ENCODE data around the gene ZNF697.

DNA sequence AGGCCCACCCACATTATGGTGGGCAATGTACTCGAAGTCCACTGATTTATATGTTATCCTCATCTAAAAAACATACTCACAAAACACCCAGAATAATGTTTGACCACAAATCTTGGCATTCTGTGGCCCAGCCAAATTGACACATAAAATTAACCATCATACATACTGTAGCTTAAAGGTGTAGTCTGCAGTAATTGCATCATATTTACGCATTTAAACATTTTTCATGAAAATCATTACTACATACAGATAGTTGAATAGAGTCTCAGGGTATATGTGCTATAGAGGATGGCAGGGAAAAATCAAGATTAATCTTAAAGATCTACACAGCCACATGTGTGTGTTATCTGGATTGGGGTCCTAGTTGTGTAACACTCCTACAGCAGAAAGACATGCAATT, 14.5 kb downstream of the ZNF697 start:
- TF ChIP-seq, protein P1, sequence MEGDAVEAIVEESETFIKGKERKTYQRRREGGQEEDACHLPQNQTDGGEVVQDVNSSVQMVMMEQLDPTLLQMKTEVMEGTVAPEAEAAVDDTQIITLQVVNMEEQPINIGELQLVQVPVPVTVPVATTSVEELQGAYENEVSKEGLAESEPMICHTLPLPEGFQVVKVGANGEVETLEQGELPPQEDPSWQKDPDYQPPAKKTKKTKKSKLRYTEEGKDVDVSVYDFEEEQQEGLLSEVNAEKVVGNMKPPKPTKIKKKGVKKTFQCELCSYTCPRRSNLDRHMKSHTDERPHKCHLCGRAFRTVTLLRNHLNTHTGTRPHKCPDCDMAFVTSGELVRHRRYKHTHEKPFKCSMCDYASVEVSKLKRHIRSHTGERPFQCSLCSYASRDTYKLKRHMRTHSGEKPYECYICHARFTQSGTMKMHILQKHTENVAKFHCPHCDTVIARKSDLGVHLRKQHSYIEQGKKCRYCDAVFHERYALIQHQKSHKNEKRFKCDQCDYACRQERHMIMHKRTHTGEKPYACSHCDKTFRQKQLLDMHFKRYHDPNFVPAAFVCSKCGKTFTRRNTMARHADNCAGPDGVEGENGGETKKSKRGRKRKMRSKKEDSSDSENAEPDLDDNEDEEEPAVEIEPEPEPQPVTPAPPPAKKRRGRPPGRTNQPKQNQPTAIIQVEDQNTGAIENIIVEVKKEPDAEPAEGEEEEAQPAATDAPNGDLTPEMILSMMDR (IDR thresholded peaks at IDR 0.05): no peak
- TF ChIP-seq POLR2A (IDR thresholded peaks at IDR 0.05): no peak

All from esophagus squamous epithelium (tissue), 4 donors.